ENCODE results near the gene GLIS1. TPM values are rescaled to one million over a fixed set of nuclear protein-coding genes. Genes with fewer than 3 reads are reported as not detected.

Gene GLIS1
- total and polyA plus RNA-seq, 7 donors, result 0.03 to 0.40 (median 0.15) TPM

- no peak overlapping the region for H3K27ac ChIP-seq
- no peaks in the 10 kb centered on the region for H3K36me3 ChIP-seq (ENCODE audit: insufficient read depth in 1 of 2, low read depth in 1 of 2)
- no peaks in the 10 kb centered on the region for H3K4me1 ChIP-seq
- ATAC-seq (no peak), DNase-seq (no peak)
- WGBS, 3 donors, result 96 to 99% (median 97%) methylated on average over 4 of the region's 4 CpGs
- no peak overlapping the region for H3K4me3 ChIP-seq
- H3K9me3 ChIP-seq, result no peaks in the 10 kb centered on the region
- intact Hi-C loops (cut with DNase I), result no loop called here
- H3K27me3 ChIP-seq (ENCODE audit: insufficient read depth in 3 of 3, low read length in 2 of 3), result peaks cover 0 to 4% (median 0%) of the 10 kb centered on the region in 3 donors
- TF ChIP-seq, protein P1, sequence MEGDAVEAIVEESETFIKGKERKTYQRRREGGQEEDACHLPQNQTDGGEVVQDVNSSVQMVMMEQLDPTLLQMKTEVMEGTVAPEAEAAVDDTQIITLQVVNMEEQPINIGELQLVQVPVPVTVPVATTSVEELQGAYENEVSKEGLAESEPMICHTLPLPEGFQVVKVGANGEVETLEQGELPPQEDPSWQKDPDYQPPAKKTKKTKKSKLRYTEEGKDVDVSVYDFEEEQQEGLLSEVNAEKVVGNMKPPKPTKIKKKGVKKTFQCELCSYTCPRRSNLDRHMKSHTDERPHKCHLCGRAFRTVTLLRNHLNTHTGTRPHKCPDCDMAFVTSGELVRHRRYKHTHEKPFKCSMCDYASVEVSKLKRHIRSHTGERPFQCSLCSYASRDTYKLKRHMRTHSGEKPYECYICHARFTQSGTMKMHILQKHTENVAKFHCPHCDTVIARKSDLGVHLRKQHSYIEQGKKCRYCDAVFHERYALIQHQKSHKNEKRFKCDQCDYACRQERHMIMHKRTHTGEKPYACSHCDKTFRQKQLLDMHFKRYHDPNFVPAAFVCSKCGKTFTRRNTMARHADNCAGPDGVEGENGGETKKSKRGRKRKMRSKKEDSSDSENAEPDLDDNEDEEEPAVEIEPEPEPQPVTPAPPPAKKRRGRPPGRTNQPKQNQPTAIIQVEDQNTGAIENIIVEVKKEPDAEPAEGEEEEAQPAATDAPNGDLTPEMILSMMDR (IDR thresholded peaks at IDR 0.05), result no peak
These were observed 147.0 kb downstream of the GLIS1 start for GRCh38 chr1:53591924-53592323.

- Histone ChIP-seq H3K27me3 (ENCODE audit: insufficient read depth in 3 of 3, low read length in 2 of 3) (peaks cover 0 to 4% (median 0%) of the 10 kb centered on the region in 3 donors), H3K4me1 (no peaks in the 10 kb centered on the region), H3K27ac (no peak overlapping the region), H3K9me3 (no peaks in the 10 kb centered on the region), H3K4me3 (no peak overlapping the region), H3K36me3 (ENCODE audit: insufficient read depth in 1 of 2, low read depth in 1 of 2) (no peaks in the 10 kb centered on the region)
- intact Hi-C loops (cut with DNase I), result no loop called here
- TF ChIP-seq, protein P1 (IDR thresholded peaks at IDR 0.05), result no peak
- 68 to 73% (median 71%) methylated on average over 20 of the region's 20 CpGs for WGBS, 3 donors
- DNase-seq (no peak), ATAC-seq (no peak)
These were observed 148.1 kb downstream of the GLIS1 start for GRCh38 chr1:53590531-53591515.

- Histone ChIP-seq H3K27ac (no peak overlapping the region), H3K4me1 (no peaks in the 10 kb centered on the region), H3K27me3 (ENCODE audit: insufficient read depth in 3 of 3, low read length in 2 of 3) (peaks cover 0 to 4% (median 0%) of the 10 kb centered on the region in 3 donors), H3K4me3 (no peak overlapping the region), H3K36me3 (ENCODE audit: insufficient read depth in 1 of 2, low read depth in 1 of 2) (no peaks in the 10 kb centered on the region), H3K9me3 (no peaks in the 10 kb centered on the region)
- 75 to 88% (median 85%) methylated on average over 4 of the region's 4 CpGs for WGBS, 3 donors
- no peak for DNase-seq
- TF ChIP-seq, protein P1 (IDR thresholded peaks at IDR 0.05), result no peak
- intact Hi-C loops (cut with DNase I), result no loop called here
- ATAC-seq, result no peak
These were observed 148.9 kb downstream of the GLIS1 start for GRCh38 chr1:53590104-53590503.

- Histone ChIP-seq H3K4me3 (no peak overlapping the region), H3K36me3 (ENCODE audit: insufficient read depth in 1 of 2, low read depth in 1 of 2) (no peaks in the 10 kb centered on the region), H3K9me3 (no peaks in the 10 kb centered on the region), H3K27ac (no peak overlapping the region), H3K4me1 (no peaks in the 10 kb centered on the region), H3K27me3 (ENCODE audit: insufficient read depth in 3 of 3, low read length in 2 of 3) (peaks cover 0 to 4% (median 0%) of the 10 kb centered on the region in 3 donors)
- intact Hi-C loops (cut with DNase I), result no loop called here
- 85 to 89% (median 87%) methylated on average over 11 of the region's 11 CpGs for WGBS, 3 donors
- TF ChIP-seq, protein P1 (IDR thresholded peaks at IDR 0.05), result no peak
- DNase-seq (no peak), ATAC-seq (no peak)
These were observed 149.7 kb downstream of the GLIS1 start for GRCh38 chr1:53589043-53589887.
